Neural cell (in vitro differentiated cells): ENCODE results near the gene P2RX2. TPM values are rescaled to one million over a fixed set of nuclear protein-coding genes. Genes with fewer than 3 reads are reported as not detected.

Experiments used
- H2AFZ ChIP-seq: fragments of 200-600, 300-800 bp; sonication (generic), shearing (Covaris generic); 2 replicates; pipeline ENCODE4 v1.6.0; 2014; ENCODE audit warnings: low read depth, mild to moderate bottlenecking, antibody characterized with exemption, low read length, moderate library complexity
- H3F3A ChIP-seq: fragments of 200-600 bp; shearing (Covaris generic); 2 replicates; pipeline ENCODE4 v1.6.1; 2016; ENCODE audit warnings: mild to moderate bottlenecking, moderate library complexity, mixed read lengths, antibody characterized with exemption, low read length; ENCODE audit not compliant: insufficient read depth, poor library complexity, severe bottlenecking
- H3K27ac ChIP-seq: fragments of 200-600, 300-800 bp; sonication (generic), shearing (Covaris generic); 2 replicates; pipeline ENCODE4 v1.5.1; 2014; ENCODE audit warnings: mild to moderate bottlenecking, low read length, moderate library complexity
- H3K27me3 ChIP-seq: fragments of 300-800, 200-600 bp; sonication (generic), shearing (Covaris generic); 2 replicates; pipeline ENCODE4 v1.6.0; 2014; ENCODE audit warnings: mild to moderate bottlenecking, low read depth, low read length, moderate library complexity; ENCODE audit not compliant: insufficient read depth
- H3K36me3 ChIP-seq: fragments of 300-800, 200-600 bp; sonication (generic), shearing (Covaris generic); 2 replicates; pipeline ENCODE4 v1.5.1; 2014; ENCODE audit warnings: mild to moderate bottlenecking, antibody characterized with exemption, low read length, moderate library complexity; ENCODE audit not compliant: insufficient read depth
- H3K4me2 ChIP-seq: fragments of 300-800, 200-600 bp; sonication (generic), shearing (Covaris generic); 2 replicates; pipeline ENCODE4 v1.6.0; 2014; ENCODE audit warnings: mild to moderate bottlenecking, low read length
- H3K4me3 ChIP-seq: fragments of 300-800, 200-600 bp; sonication (generic), shearing (Covaris generic); 2 replicates; pipeline ENCODE4 v1.5.1; 2014; ENCODE audit warnings: mild to moderate bottlenecking, low read length, moderate library complexity
- H3K79me2 ChIP-seq: fragments of 200-600 bp; shearing (Covaris generic); replicated peaks from 2 replicates; pipeline ENCODE4 v1.6.0; 2014; ENCODE audit warnings: mild to moderate bottlenecking, low read length, moderate library complexity; ENCODE audit not compliant: insufficient read depth
- H3K9ac ChIP-seq: fragments of 300-800, 200-600 bp; sonication (generic), shearing (Covaris generic); 2 replicates; pipeline ENCODE4 v1.6.1; 2016; ENCODE audit warnings: mild to moderate bottlenecking, low read length, mixed read lengths
- H3K9me2 ChIP-seq: fragments of 200-600 bp; shearing (Covaris generic); 2 replicates; pipeline ENCODE4 v1.6.1; 2016; ENCODE audit warnings: mild to moderate bottlenecking, low read length, mixed read lengths; ENCODE audit not compliant: insufficient read depth
- H3K9me3 ChIP-seq: fragments of 200-600, 300-800 bp; sonication (generic), shearing (Covaris generic); 2 replicates; pipeline ENCODE4 v1.6.1; 2016; ENCODE audit warnings: mild to moderate bottlenecking, mixed run types, low read length, moderate library complexity, mixed read lengths
- H4K20me1 ChIP-seq: fragments of 200-600 bp; shearing (Covaris generic); 2 replicates; pipeline ENCODE4 v1.6.1; 2016; ENCODE audit warnings: mild to moderate bottlenecking, mixed run types; ENCODE audit not compliant: insufficient read depth
- CTCF ChIP-seq: fragments of 450-650 bp; IDR thresholded peaks from 2 replicates; pipeline ENCODE4 v1.5.1; 2014; ENCODE audit warnings: antibody characterized with exemption, mild to moderate bottlenecking, moderate library complexity; ENCODE audit not compliant: poor library complexity, severe bottlenecking
- EP300 ChIP-seq: fragments of 450-650 bp; conservative IDR thresholded peaks from 2 replicates; pipeline ENCODE4 v1.6.1; 2014; ENCODE audit warnings: antibody characterized with exemption, mild to moderate bottlenecking, moderate library complexity; ENCODE audit not compliant: poor library complexity, severe bottlenecking
- EZH2 ChIP-seq: fragments of 200-600, 300-800 bp; shearing (Covaris generic), sonication (generic); IDR thresholded peaks from 2 replicates; pipeline ENCODE4 v1.6.1; 2014; ENCODE audit warnings: antibody characterized with exemption, low read length, borderline replicate concordance, mild to moderate bottlenecking; ENCODE audit not compliant: insufficient read depth, poor library complexity, severe bottlenecking
- MXI1 ChIP-seq: fragments of 450-650 bp; conservative IDR thresholded peaks from 2 replicates; pipeline ENCODE4 v1.6.1; 2014; ENCODE audit warnings: antibody characterized with exemption, mild to moderate bottlenecking; ENCODE audit not compliant: poor library complexity, severe bottlenecking
- POLR2AphosphoS5 ChIP-seq: IDR thresholded peaks from 2 replicates; pipeline ENCODE4 v1.6.1; 2012
- RAD21 ChIP-seq: fragments of 450-650 bp; conservative IDR thresholded peaks from 2 replicates; pipeline ENCODE4 v1.6.1; 2014; ENCODE audit warnings: antibody characterized with exemption, mild to moderate bottlenecking, moderate library complexity
- REST ChIP-seq: IDR thresholded peaks from 2 replicates; pipeline ENCODE4 v1.6.1; 2012; ENCODE audit warnings: borderline replicate concordance
- SMC3 ChIP-seq: fragments of 450-650 bp; conservative IDR thresholded peaks from 2 replicates; pipeline ENCODE4 v1.6.1; 2014; ENCODE audit warnings: antibody characterized with exemption, mild to moderate bottlenecking, moderate library complexity; ENCODE audit not compliant: poor library complexity
- TAF1 ChIP-seq: IDR thresholded peaks from 2 replicates; pipeline ENCODE4 v1.6.1; 2012; ENCODE audit warnings: low read depth
- polyA plus RNA-seq: library from polyadenylated mRNA; depleted of rRNA; stranded (reverse); fragments of >200 nt; gene quantifications from 2 replicates; pipeline ENCODE4 v1.2.3, GENCODE V29; 2014

The P2RX2 gene
- polyA plus RNA-seq, 1 donor from 2014 or later: not detected

- Histone ChIP-seq H3K27ac (no peak overlapping the region), H3K4me3 (no peak overlapping the region), H4K20me1 (no peaks in the 10 kb centered on the region), H3K27me3 (no peaks in the 10 kb centered on the region), H3F3A (no peaks in the 10 kb centered on the region), H3K79me2 (no peaks in the 10 kb centered on the region), H3K9me3 (no peaks in the 10 kb centered on the region), H3K9me2 (no peaks in the 10 kb centered on the region), H3K4me2 (no peak overlapping the region), H2AFZ (no peak overlapping the region), H3K9ac (no peak overlapping the region), H3K36me3 (no peaks in the 10 kb centered on the region)
- TF ChIP-seq RAD21 (no peak), EZH2 (no peak), MXI1 (no peak), POLR2AphosphoS5 (no peak), CTCF (no peak), REST (no peak), EP300 (no peak), SMC3 (no peak), TAF1 (no peak)
These were observed 43.4 kb downstream of the P2RX2 start for GRCh38 chr12:132661972-132662371.

GRCh38 chr12:132662901-132663755 lies 44.6 kb downstream of the P2RX2 start:
- H3K36me3 ChIP-seq: no peaks in the 10 kb centered on the region
- TF ChIP-seq MXI1 (no peak), REST (no peak), CTCF (no peak), SMC3 (no peak), EP300 (no peak), TAF1 (no peak), POLR2AphosphoS5 (no peak), EZH2 (no peak)
- H3F3A ChIP-seq: no peaks in the 10 kb centered on the region
- no peaks in the 10 kb centered on the region for H3K79me2 ChIP-seq
- no peaks in the 10 kb centered on the region for H3K27me3 ChIP-seq
- no peaks in the 10 kb centered on the region for H3K9me3 ChIP-seq
- H3K27ac ChIP-seq: no peak overlapping the region
- no peak overlapping the region for H3K4me3 ChIP-seq
- no peak overlapping the region for H2AFZ ChIP-seq
- no peaks in the 10 kb centered on the region for H3K9me2 ChIP-seq
- no peaks in the 10 kb centered on the region for H4K20me1 ChIP-seq
- no peak overlapping the region for H3K4me2 ChIP-seq
- no peak overlapping the region for H3K9ac ChIP-seq
